ENCODE results near the gene DPCD.

The DPCD gene

GRCh38 chr10:101566333-101567164, 21.6 kb upstream of the DPCD start:
- DNase-seq (ENCODE audit: insufficient read length, low spot score) = peak; percentile 63
- TF ChIP-seq TAF1 (IDR thresholded peaks at IDR 0.05; ENCODE audit: low read depth, low read length) = no peak
- TF ChIP-seq POLR2AphosphoS5 (IDR thresholded peaks at IDR 0.05; ENCODE audit: low read depth, low read length) = no peak
- no peak for TF ChIP-seq POLR2A (IDR thresholded peaks at IDR 0.05; ENCODE audit: low read depth, low read length)
- no peak for TF ChIP-seq PAX5 (IDR thresholded peaks at IDR 0.05; ENCODE audit: insufficient read depth, low read length, severe bottlenecking)
- no peak for TF ChIP-seq POU2F2 (IDR thresholded peaks at IDR 0.05; ENCODE audit: low read depth, low read length)
- FAIRE-seq = peak; percentile 93

GRCh38 chr10:101567165-101568006, 20.7 kb upstream of the DPCD start:
- FAIRE-seq (peak; percentile 13), DNase-seq (ENCODE audit: insufficient read length, low spot score) (no peak)
- no peak for TF ChIP-seq SPI1 (IDR thresholded peaks at IDR 0.05; ENCODE audit: low read depth, low read length)
- TF ChIP-seq TAF1 (IDR thresholded peaks at IDR 0.05; ENCODE audit: low read depth, low read length) = no peak
- no peak for TF ChIP-seq POLR2AphosphoS5 (IDR thresholded peaks at IDR 0.05; ENCODE audit: low read depth, low read length)
- TF ChIP-seq POLR2A (IDR thresholded peaks at IDR 0.05; ENCODE audit: low read depth, low read length) = no peak
- TF ChIP-seq POU2F2 (IDR thresholded peaks at IDR 0.05; ENCODE audit: low read depth, low read length) = no peak
- no peak for TF ChIP-seq PAX5 (IDR thresholded peaks at IDR 0.05; ENCODE audit: insufficient read depth, low read length, severe bottlenecking)

- DNase-seq (ENCODE audit: insufficient read length, low spot score) (no peak), FAIRE-seq (no peak)
- TF ChIP-seq TAF1 (IDR thresholded peaks at IDR 0.05; ENCODE audit: low read depth, low read length) (no peak), POLR2AphosphoS5 (IDR thresholded peaks at IDR 0.05; ENCODE audit: low read depth, low read length) (no peak), POU2F2 (IDR thresholded peaks at IDR 0.05; ENCODE audit: low read depth, low read length) (no peak), PAX5 (IDR thresholded peaks at IDR 0.05; ENCODE audit: insufficient read depth, low read length, severe bottlenecking) (no peak), SPI1 (IDR thresholded peaks at IDR 0.05; ENCODE audit: low read depth, low read length) (no peak), POLR2A (IDR thresholded peaks at IDR 0.05; ENCODE audit: low read depth, low read length) (no peak)
Measured at GRCh38 chr10:101568054-101568745, 19.9 kb upstream of the DPCD start.

GRCh38 chr10:101569323-101569621, 18.8 kb upstream of the DPCD start:
- FAIRE-seq = no peak
- no peak for DNase-seq (ENCODE audit: insufficient read length, low spot score)
- TF ChIP-seq PAX5 (IDR thresholded peaks at IDR 0.05; ENCODE audit: insufficient read depth, low read length, severe bottlenecking) (no peak), SPI1 (IDR thresholded peaks at IDR 0.05; ENCODE audit: low read depth, low read length) (no peak), TAF1 (IDR thresholded peaks at IDR 0.05; ENCODE audit: low read depth, low read length) (no peak)

GRCh38 chr10:101569622-101570427, 18.3 kb upstream of the DPCD start:
- FAIRE-seq = peak; percentile 82
- peak; percentile 96 for DNase-seq (ENCODE audit: insufficient read length, low spot score)
- TF ChIP-seq POLR2A (IDR thresholded peaks at IDR 0.05; ENCODE audit: low read depth, low read length) (no peak), TAF1 (IDR thresholded peaks at IDR 0.05; ENCODE audit: low read depth, low read length) (no peak), SPI1 (IDR thresholded peaks at IDR 0.05; ENCODE audit: low read depth, low read length) (no peak), PAX5 (IDR thresholded peaks at IDR 0.05; ENCODE audit: insufficient read depth, low read length, severe bottlenecking) (no peak)

GRCh38 chr10:101570428-101571270, 17.5 kb upstream of the DPCD start:
- FAIRE-seq (peak; percentile 55), DNase-seq (ENCODE audit: insufficient read length, low spot score) (peak; percentile 55)
- TF ChIP-seq POU2F2 (IDR thresholded peaks at IDR 0.05; ENCODE audit: low read depth, low read length) (no peak), TAF1 (IDR thresholded peaks at IDR 0.05; ENCODE audit: low read depth, low read length) (no peak), POLR2A (IDR thresholded peaks at IDR 0.05; ENCODE audit: low read depth, low read length) (no peak), PAX5 (IDR thresholded peaks at IDR 0.05; ENCODE audit: insufficient read depth, low read length, severe bottlenecking) (no peak), SPI1 (IDR thresholded peaks at IDR 0.05; ENCODE audit: low read depth, low read length) (no peak), POLR2AphosphoS5 (IDR thresholded peaks at IDR 0.05; ENCODE audit: low read depth, low read length) (no peak)

GRCh38 chr10:101571271-101571925, 16.7 kb upstream of the DPCD start:
- no peak for FAIRE-seq
- TF ChIP-seq PAX5 (IDR thresholded peaks at IDR 0.05; ENCODE audit: insufficient read depth, low read length, severe bottlenecking) (no peak), POU2F2 (IDR thresholded peaks at IDR 0.05; ENCODE audit: low read depth, low read length) (no peak), POLR2AphosphoS5 (IDR thresholded peaks at IDR 0.05; ENCODE audit: low read depth, low read length) (no peak), POLR2A (IDR thresholded peaks at IDR 0.05; ENCODE audit: low read depth, low read length) (no peak), SPI1 (IDR thresholded peaks at IDR 0.05; ENCODE audit: low read depth, low read length) (no peak), TAF1 (IDR thresholded peaks at IDR 0.05; ENCODE audit: low read depth, low read length) (no peak)
- DNase-seq (ENCODE audit: insufficient read length, low spot score) = no peak

- TF ChIP-seq POLR2A (IDR thresholded peaks at IDR 0.05; ENCODE audit: low read depth, low read length) (no peak), POU2F2 (IDR thresholded peaks at IDR 0.05; ENCODE audit: low read depth, low read length) (no peak), PAX5 (IDR thresholded peaks at IDR 0.05; ENCODE audit: insufficient read depth, low read length, severe bottlenecking) (no peak), POLR2AphosphoS5 (IDR thresholded peaks at IDR 0.05; ENCODE audit: low read depth, low read length) (no peak)
- DNase-seq (ENCODE audit: insufficient read length, low spot score) = no peak
- FAIRE-seq = no peak
Measured at GRCh38 chr10:101572126-101572525, 16.0 kb upstream of the DPCD start.

All from GM12891 (cell line).